NCI-H524 treated with DMSO at 0.1 percent for 48 hours (cell line): ENCODE results near the gene PGM1.

Experiments
- DNase-seq: peaks from one replicate; lab custom pipeline; 2025; lab: John Stamatoyannopoulos, UW

Gene PGM1

DNA sequence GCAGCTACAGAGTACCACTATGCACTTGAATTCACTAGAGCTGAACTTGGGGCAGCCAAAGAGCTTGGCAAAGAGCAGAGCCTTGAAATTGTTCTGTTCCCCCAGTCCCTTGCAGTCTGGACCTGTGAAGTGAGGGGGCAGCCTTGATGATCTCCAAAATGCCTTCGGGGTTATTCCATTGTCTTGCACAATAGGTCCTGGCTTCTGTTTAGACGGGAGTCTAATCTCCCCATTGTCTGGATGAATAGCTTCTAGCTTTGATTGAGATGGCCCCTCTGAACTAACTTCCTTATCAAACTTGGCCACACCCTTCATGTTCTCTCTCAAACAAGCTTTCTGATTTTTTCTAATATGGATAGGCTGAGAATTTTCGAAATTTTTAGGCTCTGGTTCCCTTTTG is 72.6 kb downstream of the PGM1 start:
- no peak for DNase-seq

DNA sequence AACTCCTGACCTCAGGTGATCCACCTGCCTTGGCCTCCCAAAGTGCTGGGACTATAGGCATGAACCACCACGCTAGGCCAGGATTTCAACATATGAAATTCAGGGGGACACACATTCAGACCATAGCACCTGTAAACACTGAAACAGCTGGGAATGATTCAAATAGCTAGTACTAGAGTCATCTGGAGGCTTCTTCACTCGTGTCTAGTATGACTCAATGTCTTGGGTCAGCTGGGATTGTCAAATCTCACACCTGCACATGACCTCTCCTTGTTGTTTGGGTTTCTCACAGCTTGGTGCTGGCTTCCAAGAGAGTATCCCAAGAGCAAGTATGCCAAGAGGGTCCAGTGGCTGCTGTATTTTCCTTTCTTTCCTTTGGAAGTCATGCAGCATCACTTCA is 75.1 kb downstream of the PGM1 start:
- no peak for DNase-seq

- no peak for DNase-seq
These were observed 76.1 kb downstream of the PGM1 start for GRCh38 chr1:63669151-63669961.

DNA sequence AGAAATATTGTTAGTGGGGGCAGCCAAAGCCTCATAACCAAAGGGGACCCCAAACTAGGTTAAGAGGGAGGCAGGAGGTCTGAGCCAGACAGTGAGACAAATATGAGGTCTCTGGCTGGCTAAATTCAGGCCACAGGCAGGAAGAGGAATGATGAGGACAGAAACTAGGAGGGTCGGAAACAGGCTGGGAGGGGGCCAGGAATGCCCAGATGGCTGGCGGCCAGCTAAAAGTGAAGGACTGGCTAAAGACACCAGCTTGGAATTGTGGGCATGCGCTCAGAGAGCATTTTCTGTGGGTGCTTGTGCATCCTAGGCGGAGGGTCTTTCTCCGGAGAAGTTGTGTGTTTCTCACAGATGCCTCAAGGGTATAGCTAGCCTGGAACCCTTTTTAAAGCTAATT is 77.0 kb downstream of the PGM1 start:
- no peak for DNase-seq

DNA sequence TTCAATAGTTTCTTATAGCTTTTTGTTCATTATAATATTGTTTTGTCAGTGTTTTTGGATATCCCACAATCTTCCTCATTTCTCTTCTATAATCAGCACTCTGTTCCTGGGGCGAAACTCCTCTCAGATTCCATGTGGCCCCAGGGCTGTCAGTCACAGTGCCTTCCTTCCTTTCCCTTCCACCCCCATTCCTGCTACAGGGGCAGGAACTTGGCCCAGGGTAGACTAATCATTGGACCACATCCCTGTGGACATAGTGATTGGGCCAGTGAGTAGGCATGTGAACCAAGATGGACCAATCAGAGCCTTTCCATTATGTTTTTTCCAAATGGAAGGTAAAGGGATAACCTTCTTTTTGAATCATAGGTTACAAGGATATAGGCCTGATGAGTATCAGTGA is 78.3 kb downstream of the PGM1 start:
- no peak for DNase-seq

- peak; percentile 8 for DNase-seq
These were observed 81.1 kb downstream of the PGM1 start for GRCh38 chr1:63674238-63674864.

DNA sequence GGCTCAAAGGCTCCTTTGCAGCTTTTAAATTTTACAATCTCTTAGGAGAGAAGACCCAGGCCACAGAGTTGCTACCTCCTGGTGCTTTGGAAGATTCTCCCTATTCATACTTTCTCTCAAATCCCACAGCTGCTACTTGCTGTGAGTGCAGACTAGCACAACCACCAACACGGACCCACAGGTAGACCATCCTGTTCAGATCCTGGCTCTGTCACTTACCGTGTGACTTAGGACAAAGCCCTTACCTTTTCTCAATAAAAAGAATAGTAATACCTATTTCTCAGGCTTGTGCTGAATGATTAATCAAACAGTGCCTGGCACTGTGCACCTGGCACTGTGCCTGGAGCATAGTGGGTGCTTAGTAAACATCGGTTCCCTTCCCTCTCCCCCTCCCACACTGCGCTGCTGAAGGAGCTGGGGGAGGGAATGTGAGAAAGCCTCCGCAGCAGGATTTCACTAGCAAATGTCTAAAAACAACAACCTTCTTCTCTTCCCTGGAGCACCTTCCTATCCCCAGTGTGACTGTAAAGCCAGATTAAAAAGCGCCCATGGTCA is 81.7 kb downstream of the PGM1 start:
- no peak for DNase-seq

- peak; percentile 46 for DNase-seq
These were observed 82.3 kb downstream of the PGM1 start for GRCh38 chr1:63675420-63675931.

- no peak for DNase-seq
These were observed 84.3 kb downstream of the PGM1 start for GRCh38 chr1:63677497-63677896.

DNA sequence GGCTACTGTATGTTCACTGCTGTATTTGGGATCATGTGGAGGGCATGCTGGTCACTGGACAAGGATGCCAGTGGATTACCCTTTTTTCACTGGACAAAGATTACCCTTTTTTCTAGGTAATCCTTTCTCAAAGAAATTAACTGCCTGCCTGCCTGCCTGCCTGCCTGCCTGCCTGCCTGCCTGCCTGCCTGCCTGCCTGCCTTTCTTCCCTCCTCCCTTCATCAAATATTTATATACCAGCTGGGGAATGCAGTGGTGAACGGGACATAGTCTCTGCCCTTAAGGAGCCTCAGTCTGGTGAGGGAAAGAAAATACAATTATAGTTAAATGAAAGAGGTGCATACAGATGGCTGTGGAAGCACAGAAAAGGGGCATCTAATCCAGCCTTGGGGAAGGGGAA is 85.0 kb downstream of the PGM1 start:
- DNase-seq, result no peak

GRCh38 chr1:63679076-63679475 is 85.9 kb downstream of the PGM1 start:
- no peak for DNase-seq

- no peak for DNase-seq
These were observed 86.4 kb downstream of the PGM1 start for GRCh38 chr1:63679589-63679988.

GRCh38 chr1:63682936-63683335 is 89.7 kb downstream of the PGM1 start:
- no peak for DNase-seq

DNA sequence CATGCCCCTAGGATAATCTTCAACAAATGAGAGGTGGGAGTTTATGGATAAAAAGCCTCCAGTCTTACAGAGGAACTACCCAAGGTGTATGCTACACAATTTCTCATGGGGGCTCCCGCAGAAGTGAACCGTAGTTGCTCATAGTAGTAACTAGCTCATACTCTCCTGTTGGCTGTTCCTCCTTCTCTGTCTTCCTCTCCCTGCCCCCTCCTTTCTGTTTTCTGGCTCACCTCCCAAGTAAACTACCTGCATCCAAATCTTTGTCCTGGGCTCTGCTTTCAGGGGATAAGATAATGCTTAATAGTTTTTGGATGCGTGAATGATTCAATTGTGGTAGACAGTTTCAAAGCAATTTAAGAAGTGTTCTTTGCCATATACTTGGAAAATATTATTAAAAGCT is 90.5 kb downstream of the PGM1 start:
- no peak for DNase-seq

DNA sequence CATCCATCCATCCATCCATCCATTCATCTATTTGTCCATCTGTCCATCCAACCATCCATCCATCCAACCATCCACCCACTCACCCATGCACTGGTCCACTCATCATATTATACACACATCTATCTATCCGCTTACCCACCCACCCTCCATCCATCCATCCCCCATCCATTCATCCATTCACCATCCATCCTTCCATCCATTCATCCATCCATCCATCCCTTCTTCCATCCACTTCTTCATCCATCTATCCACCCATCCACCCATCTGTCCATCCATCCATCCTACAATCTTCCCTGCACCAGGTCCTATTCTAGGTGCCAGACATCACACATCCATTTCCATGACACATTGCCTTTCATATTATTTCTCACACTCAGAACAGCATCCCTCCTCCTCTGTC is 93.5 kb downstream of the PGM1 start:
- no peak for DNase-seq

- no peak for DNase-seq
These were observed 95.2 kb downstream of the PGM1 start for GRCh38 chr1:63688302-63688890.

GRCh38 chr1:63690966-63691700 is 97.9 kb downstream of the PGM1 start:
- DNase-seq, result no peak

GRCh38 chr1:63691701-63692425 is 98.7 kb downstream of the PGM1 start:
- peak; percentile 12 for DNase-seq

GRCh38 chr1:63693944-63694571 is 100.8 kb downstream of the PGM1 start:
- DNase-seq, result no peak

DNA sequence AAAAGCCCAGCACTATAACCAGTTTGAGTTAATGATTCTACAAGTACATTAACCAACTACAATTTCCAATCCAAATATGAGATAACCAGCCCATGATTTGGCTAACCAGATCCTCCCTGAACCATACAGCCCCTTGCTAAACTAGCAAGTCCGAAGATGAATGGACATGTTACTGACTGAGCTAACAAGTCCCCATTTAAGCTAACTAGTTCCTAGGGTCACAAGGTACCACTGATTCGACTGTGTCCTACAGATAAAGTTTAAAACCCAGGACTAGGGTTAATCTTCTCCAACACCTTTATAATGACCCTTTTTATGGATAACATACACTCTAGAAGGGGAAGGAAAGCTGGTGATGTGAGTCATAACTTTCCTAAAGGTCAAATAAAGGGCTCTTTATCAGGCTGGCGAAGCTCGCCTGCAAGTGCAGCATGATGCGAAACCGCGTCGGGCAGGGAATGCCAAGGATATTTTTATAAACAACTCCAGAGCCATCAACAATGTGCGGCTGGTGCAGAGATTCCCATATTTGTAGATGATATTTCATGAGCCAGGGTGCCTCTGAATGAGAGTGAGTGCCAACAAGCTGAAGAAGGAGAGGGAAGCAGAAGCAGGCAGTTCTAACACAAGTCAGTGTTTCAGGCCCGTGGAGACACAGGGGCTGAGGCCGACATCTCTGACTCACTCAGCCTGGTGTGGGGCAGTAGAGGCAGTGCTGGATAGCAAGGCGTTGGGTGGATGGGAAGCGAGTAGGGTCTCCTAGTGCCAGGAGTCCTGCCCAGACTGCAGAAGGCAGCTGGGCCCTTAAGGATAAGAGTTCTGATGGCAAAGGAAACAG is 105.0 kb downstream of the PGM1 start:
- DNase-seq, result no peak
